Measurements from ENCODE around the gene ATP2B1.

- no peak for TF ChIP-seq CTCF (IDR thresholded peaks at IDR 0.05; ENCODE audit: insufficient read depth, low read depth, low read length)
- TF ChIP-seq EZH2 (IDR thresholded peaks at IDR 0.05; ENCODE audit: insufficient read depth, low read length): no peak
These were observed 46.0 kb downstream of the ATP2B1 start for GRCh38 chr12:89662623-89663022.
